Thymus (tissue), 11 donors: ENCODE results near the gene PCCA. TPM values are rescaled to one million over a fixed set of nuclear protein-coding genes. Genes with fewer than 3 reads are reported as not detected.

Experiments
- DNase-seq, 9 donors: peaks; one replicate each; pipeline ENCODE4 v3.0.0-alpha.2; 2013; ENCODE audit warnings: low spot score in 9 of 9, low read depth in 6 of 9, missing footprints in 1 of 9
- H3K27ac ChIP-seq, 2 donors: one replicate each; pipeline ENCODE4 v1.5.1; 2013; ENCODE audit warnings: control low read depth in 1 of 2, low read depth in 1 of 2, low read length in 1 of 2, mild to moderate bottlenecking in 1 of 2, moderate library complexity in 1 of 2
- H3K27me3 ChIP-seq, 2 donors: one replicate each; pipeline ENCODE4 v1.5.1; 2013; ENCODE audit warnings: low read length in 1 of 2; ENCODE audit not compliant: control insufficient read depth in 2 of 2, insufficient read depth in 1 of 2
- H3K36me3 ChIP-seq, 2 donors: one replicate each; pipeline ENCODE4 v1.5.1; 2013; ENCODE audit warnings: low read length in 1 of 2, mild to moderate bottlenecking in 1 of 2, moderate library complexity in 1 of 2; ENCODE audit not compliant: control insufficient read depth in 2 of 2, insufficient read depth in 2 of 2
- H3K4me1 ChIP-seq, 2 donors: one replicate each; pipeline ENCODE4 v1.5.1; 2013; ENCODE audit warnings: low read length in 2 of 2; ENCODE audit not compliant: control insufficient read depth in 2 of 2, insufficient read depth in 2 of 2
- H3K4me3 ChIP-seq, 2 donors: one replicate each; pipeline ENCODE4 v1.5.1; 2013; ENCODE audit warnings: low read length in 2 of 2, control low read depth in 1 of 2, mild to moderate bottlenecking in 1 of 2
- H3K9me3 ChIP-seq, 2 donors: one replicate each; pipeline ENCODE4 v1.5.1; 2013; ENCODE audit warnings: low read length in 1 of 2, mild to moderate bottlenecking in 1 of 2; ENCODE audit not compliant: control insufficient read depth in 2 of 2, insufficient read depth in 1 of 2
- WGBS: extraction: QIAGEN DNeasy Blood & Tissue Kit; methylation state at CpG from one replicate; pipeline ENCODE4 v1.1.7; 2013; 5-methylcytosine and 5-hydroxymethylcytosine counted together
- polyA plus RNA-seq: library from polyadenylated mRNA; stranded (reverse); fragments of 200-250 nt; gene quantifications from one replicate; pipeline ENCODE4 v1.2.3, GENCODE V29; 2013
- total RNA-seq: library from RNA; stranded (reverse); fragments of 120-200 nt; gene quantifications from one replicate; pipeline ENCODE4 v1.2.4, GENCODE V29; 2013
- donor health status: healthy.

The PCCA gene
- total and polyA plus RNA-seq, 2 donors = 17.9 to 18.2 TPM

- no peaks in the 10 kb centered on the region for H3K27me3 ChIP-seq
- peaks cover 0 to 6% of the 10 kb centered on the region in 2 donors for H3K9me3 ChIP-seq
- H3K36me3 ChIP-seq = no peaks in the 10 kb centered on the region
- no peak for DNase-seq
- no peak overlapping the region for H3K27ac ChIP-seq
- no peak overlapping the region for H3K4me3 ChIP-seq
- no peaks in the 10 kb centered on the region for H3K4me1 ChIP-seq
- WGBS = 97% methylated on average over 1 of the region's 1 CpG
These were observed 244.2 kb downstream of the PCCA start for GRCh38 chr13:100333141-100333540.

- peaks cover 0 to 6% of the 10 kb centered on the region in 2 donors for H3K9me3 ChIP-seq
- 98% methylated on average over 1 of the region's 1 CpG for WGBS
- DNase-seq = no peak
These were observed 245.3 kb downstream of the PCCA start for GRCh38 chr13:100334214-100334613.

GRCh38 chr13:100336795-100337516 is 248.1 kb downstream of the PCCA start:
- Histone ChIP-seq H3K36me3 (no peaks in the 10 kb centered on the region), H3K27me3 (no peaks in the 10 kb centered on the region), H3K9me3 (peaks cover 0 to 6% of the 10 kb centered on the region in 2 donors), H3K4me1 (peaks cover 0 to 5% of the 10 kb centered on the region in 2 donors), H3K27ac (no peak overlapping the region), H3K4me3 (no peak overlapping the region)
- no peak for DNase-seq
- WGBS = 91% methylated on average over 9 of the region's 9 CpGs

More at GRCh38 chr13:100334214-100334613, 245.3 kb downstream of the PCCA start:
- H3K36me3 ChIP-seq = no peaks in the 10 kb centered on the region
- H3K4me1 ChIP-seq = no peaks in the 10 kb centered on the region
- no peaks in the 10 kb centered on the region for H3K27me3 ChIP-seq
- H3K4me3 ChIP-seq = no peak overlapping the region
- H3K27ac ChIP-seq = no peak overlapping the region

GRCh38 chr13:100338275-100338674 is 249.4 kb downstream of the PCCA start:
- no peaks in the 10 kb centered on the region for H3K36me3 ChIP-seq
- H3K4me1 ChIP-seq = peaks cover 0 to 5% of the 10 kb centered on the region in 2 donors
- H3K9me3 ChIP-seq = peaks cover 0 to 6% of the 10 kb centered on the region in 2 donors
- DNase-seq = no peak
- H3K27ac ChIP-seq = no peak overlapping the region
- 98% methylated on average over 1 of the region's 1 CpG for WGBS
- H3K4me3 ChIP-seq = no peak overlapping the region
- no peaks in the 10 kb centered on the region for H3K27me3 ChIP-seq

GRCh38 chr13:100339411-100339940 is 250.6 kb downstream of the PCCA start:
- Histone ChIP-seq H3K4me3 (no peak overlapping the region), H3K27me3 (no peaks in the 10 kb centered on the region), H3K36me3 (no peaks in the 10 kb centered on the region), H3K9me3 (peaks cover 0 to 6% of the 10 kb centered on the region in 2 donors), H3K4me1 (peaks cover 0 to 5% of the 10 kb centered on the region in 2 donors), H3K27ac (no peak overlapping the region)
- WGBS = over 99% methylated on average over 8 of the region's 8 CpGs
- DNase-seq = no peak

GRCh38 chr13:100340865-100341264 is 252.0 kb downstream of the PCCA start:
- Histone ChIP-seq H3K36me3 (no peaks in the 10 kb centered on the region), H3K27me3 (no peaks in the 10 kb centered on the region)
- 70% methylated on average over 2 of the region's 2 CpGs for WGBS

GRCh38 chr13:100341327-100341726 is 252.4 kb downstream of the PCCA start:
- Histone ChIP-seq H3K27ac (no peak overlapping the region), H3K9me3 (no peaks in the 10 kb centered on the region), H3K4me1 (peaks cover 0 to 5% of the 10 kb centered on the region in 2 donors), H3K4me3 (no peak overlapping the region), H3K27me3 (no peaks in the 10 kb centered on the region), H3K36me3 (no peaks in the 10 kb centered on the region)
- WGBS = 40% methylated on average over 6 of the region's 6 CpGs
- DNase-seq = peak in 4 of 9 donors; percentile 2 to 25 (median 2)

More at GRCh38 chr13:100340865-100341264, 252.0 kb downstream of the PCCA start:
- DNase-seq = peak in 1 of 9 donors; percentile 12
- Histone ChIP-seq H3K9me3 (peaks cover 0 to under 1% of the 10 kb centered on the region in 2 donors), H3K4me3 (no peak overlapping the region), H3K4me1 (peaks cover 0 to 5% of the 10 kb centered on the region in 2 donors), H3K27ac (no peak overlapping the region)

- Histone ChIP-seq H3K9me3 (no peaks in the 10 kb centered on the region), H3K36me3 (no peaks in the 10 kb centered on the region), H3K27me3 (no peaks in the 10 kb centered on the region), H3K4me1 (peaks cover 0 to 5% of the 10 kb centered on the region in 2 donors), H3K27ac (no peak overlapping the region), H3K4me3 (no peak overlapping the region)
- 94% methylated on average over 4 of the region's 4 CpGs for WGBS
- no peak for DNase-seq
These were observed 255.7 kb downstream of the PCCA start for GRCh38 chr13:100344544-100344943.

GRCh38 chr13:100347968-100348367 is 259.1 kb downstream of the PCCA start:
- no peak overlapping the region for H3K27ac ChIP-seq
- 89% methylated on average over 3 of the region's 3 CpGs for WGBS
- no peak for DNase-seq
- no peaks in the 10 kb centered on the region for H3K36me3 ChIP-seq
- no peaks in the 10 kb centered on the region for H3K27me3 ChIP-seq
- no peak overlapping the region for H3K4me3 ChIP-seq
- no peaks in the 10 kb centered on the region for H3K4me1 ChIP-seq
- H3K9me3 ChIP-seq = no peaks in the 10 kb centered on the region
